K562 (cell line): ENCODE results near the gene KIF15. TPM values are rescaled to one million over a fixed set of nuclear protein-coding genes. Genes with fewer than 3 reads are reported as not detected.
A peak's percentile ranks its signal among the peaks of the same experiment; 100 is the strongest.

ENCODE experiments used
- ATAC-seq: fragments of 200-7000 bp; cut with Tn5 transposase; 3 replicates; pipeline ENCODE4 v1.9.1; 2020; ENCODE audit warnings: moderate library complexity
- BruUV-seq: library from RNA; stranded (reverse); fragments of 400-500 nt; replicated peaks from 2 replicates; lab custom pipeline; 2021; lab: Mats Ljungman, UMichigan
- CTCF ChIA-PET: fragments of 300-600 bp; formaldehyde crosslinking; extraction: SDS; loops from one replicate; lab custom pipeline; 2021; ENCODE audit warnings: low intra/inter-chr PET ratio; lab: Yijun Ruan, JAX
- POLR2A ChIA-PET: fragments of 300-600, 350-650 bp; sonication (Branson Sonifier 250); formaldehyde crosslinking; extraction: SDS; loops from one replicate; lab custom pipeline; 2021; ENCODE audit warnings: antibody characterized with exemption, inconsistent platforms; lab: Yijun Ruan, JAX
- DNase-seq, 4 experiments: peaks; one replicate each; pipeline versions ENCODE4 v3.0.0 to v3.0.0-alpha.2; 2011 to 2018; ENCODE audit warnings: low spot score in 3 of 4, mixed read lengths in 3 of 4; ENCODE audit errors: extremely low read depth in 1 of 4
- FAIRE-seq: peaks from 2 replicates; lab custom pipeline; 2011; peaks lifted over from hg19 to GRCh38; lab: Jason Lieb, UNC
- H2AFZ ChIP-seq: 2 replicates; pipeline ENCODE4 v1.6.0; 2011; ENCODE audit warnings: low read depth, low read length, control low read depth, inconsistent platforms
- H3K27ac ChIP-seq: fragments of 200-600 bp; 3 replicates; pipeline ENCODE4 v1.8.0; 2011; ENCODE audit warnings: low read depth, mild to moderate bottlenecking, control low read depth, inconsistent platforms, low read length, moderate library complexity, mixed read lengths; ENCODE audit errors: extremely low read depth
- H3K27me3 ChIP-seq, 2 experiments: fragments of 300-600 bp in 1 of 2; 2 replicates in 1 of 2; 3 replicates in 1 of 2; pipeline versions ENCODE4 v1.6.0 to v1.8.0; 2011; ENCODE audit warnings: inconsistent platforms in 2 of 2, low read length in 2 of 2, mild to moderate bottlenecking in 1 of 2, mixed read lengths in 1 of 2, moderate library complexity in 1 of 2; ENCODE audit not compliant: control insufficient read depth in 2 of 2, insufficient read depth in 2 of 2
- H3K36me3 ChIP-seq: fragments of 300-600 bp; 3 replicates; pipeline ENCODE4 v1.8.0; 2011; ENCODE audit warnings: mild to moderate bottlenecking, low read length, inconsistent platforms; ENCODE audit not compliant: control insufficient read depth, insufficient read depth
- H3K4me1 ChIP-seq, 2 experiments: fragments of 200-600 bp in 1 of 2; replicated peaks in 1 of 2; 2 replicates in 1 of 2; 3 replicates in 1 of 2; pipeline versions ENCODE4 v1.5.1 to v1.8.0; 2011; ENCODE audit warnings: inconsistent platforms in 2 of 2, low read length in 2 of 2, mild to moderate bottlenecking in 1 of 2, mixed read lengths in 1 of 2, moderate library complexity in 1 of 2; ENCODE audit not compliant: control insufficient read depth in 2 of 2, insufficient read depth in 2 of 2
- H3K4me2 ChIP-seq: 2 replicates; pipeline ENCODE4 v1.6.1; 2011; ENCODE audit warnings: low read length, control low read depth, inconsistent platforms, mixed read lengths; ENCODE audit not compliant: insufficient read depth
- H3K4me3 ChIP-seq: fragments of 200-600 bp; sonication (generic), shearing (Covaris generic); 2 replicates; pipeline ENCODE4 v1.5.1; 2016; ENCODE audit warnings: control low read depth, inconsistent platforms
- H3K79me2 ChIP-seq: fragments of 200-600 bp; 3 replicates; pipeline ENCODE4 v1.8.0; 2011; ENCODE audit warnings: low read length, inconsistent platforms; ENCODE audit not compliant: control insufficient read depth, insufficient read depth
- H3K9ac ChIP-seq, 2 experiments: 2 replicates each; pipeline versions ENCODE4 v1.6.0 to v1.6.1; 2011; ENCODE audit warnings: low read depth in 2 of 2, low read length in 2 of 2, control low read depth in 1 of 2, inconsistent platforms in 1 of 2, mild to moderate bottlenecking in 1 of 2, mixed read lengths in 1 of 2; ENCODE audit not compliant: insufficient read depth in 1 of 2
- H3K9me1 ChIP-seq: one replicate; pipeline ENCODE4 v1.6.0; 2011; ENCODE audit warnings: inconsistent platforms, mild to moderate bottlenecking, low read length, moderate library complexity; ENCODE audit not compliant: control insufficient read depth, insufficient read depth
- H3K9me3 ChIP-seq: replicated peaks from 2 replicates; pipeline ENCODE4 v1.5.1; 2011; ENCODE audit warnings: low read depth, low read length, inconsistent platforms; ENCODE audit not compliant: control insufficient read depth, insufficient read depth
- H4K20me1 ChIP-seq: replicated peaks from 2 replicates; pipeline ENCODE4 v1.6.1; 2011; ENCODE audit warnings: low read length, inconsistent platforms, mixed read lengths; ENCODE audit not compliant: control insufficient read depth, insufficient read depth
- DACH1 ChIP-seq: fragments of 450-650 bp; IDR thresholded peaks from 2 replicates; pipeline ENCODE4 v1.6.1; 2018; ENCODE audit not compliant: partially characterized antibody
- FOXO4 ChIP-seq: fragments of 450-650 bp; formaldehyde crosslinking; IDR thresholded peaks from 2 replicates; pipeline ENCODE4 v1.4.0; 2020; ENCODE audit warnings: mild to moderate bottlenecking, moderate library complexity
- USF2 ChIP-seq: sonication (generic); formaldehyde crosslinking; IDR thresholded peaks from 2 replicates; pipeline ENCODE4 v1.5.0; 2020; ENCODE audit warnings: missing genetic modification reagents
- ZNF354B ChIP-seq: fragments of 250-450 bp; sonication (Bioruptor Pico); IDR thresholded peaks from 2 replicates; pipeline ENCODE4 v1.4.0; 2020
- ZNF76 ChIP-seq: fragments of 250-450 bp; sonication (Bioruptor Pico); IDR thresholded peaks from 2 replicates; pipeline ENCODE4 v1.4.0; 2020; ENCODE audit warnings: mild to moderate bottlenecking, moderate library complexity, borderline replicate concordance
- WGBS: fragments of 100-300 bp; shearing (Covaris generic); methylation state at CpG from one replicate; pipeline ENCODE4 v1.1.6; 2016; ENCODE audit warnings: low coverage, mixed read lengths; ENCODE audit not compliant: insufficient coverage; ENCODE audit errors: missing lambda C conversion rate; 5-methylcytosine and 5-hydroxymethylcytosine counted together
- in situ Hi-C: fragments of 300-500 bp; cut with MboI; formaldehyde crosslinking; loops from 4 replicates; pipeline ENCODE4 v1.15.0; 2018; ENCODE audit warnings: inconsistent platforms, mixed read lengths
- intact Hi-C: fragments of 100-400 bp; cut with micrococcal nuclease; formaldehyde crosslinking; loops from 2 replicates; pipeline ENCODE4 v1.14.2; 2022
- microRNA counts: library from miRNA; unstranded; fragments of <30 nt; microRNA quantifications from one replicate; lab custom pipeline; 2016
- polyA plus RNA-seq, 8 experiments: library from polyadenylated mRNA; depleted of rRNA in 4 of 8; stranded (reverse) in 5 of 8; unstranded in 3 of 8; fragments of >200 nt; fragmentation: Nextera tagmentation in 2 of 8; fragmentation: Illumina TruSeq in 1 of 8; extraction: Ambion mirVana in 2 of 8; extraction: Trizol in 1 of 8; gene quantifications; 2 replicates each; pipeline versions ENCODE4 v1.2.1 to v1.2.3, GENCODE V29; 2011 to 2014; ENCODE audit warnings: inconsistent platforms in 1 of 8, missing spikeins in 1 of 8
- total RNA-seq, 7 experiments: library from RNA; depleted of rRNA in 6 of 7; stranded (reverse); fragments of >200 nt in 6 of 7; fragmentation: Illumina TruSeq in 2 of 7; extraction: Trizol in 2 of 7; gene quantifications; 2 replicates each; pipeline versions ENCODE4 v1.2.1 to v1.2.3, GENCODE V29; 2011 to 2021; ENCODE audit warnings: low replicate concordance in 1 of 7

The KIF15 gene
- total and polyA plus RNA-seq, 9 of the 15 experiments (the other 6 are each of a cell fraction or from before 2014, with no cell fraction given) = 9.0 to 45.9 (median 26.0) TPM

GRCh38 chr3:44902628-44903027 lies 141.0 kb downstream of the KIF15 start:
- H3K27ac ChIP-seq = no peak overlapping the region
- peak; percentile 44 for FAIRE-seq
- intact Hi-C loops (no loop called here), in situ Hi-C loops (loop anchor here (5.0 kb wide), 1 partner anchor 365 kb away; no protein-coding TSS in a partner anchor)
- ChIA-PET CTCF (interaction anchor here (0.5 kb wide), 1 partner anchor 24 kb away, joined by 3 read pairs; no protein-coding TSS in a partner anchor), POLR2A (interaction anchor here (1.9 kb wide), 1 partner anchor 25 kb away, joined by 10 read pairs; no protein-coding TSS in a partner anchor)
- H4K20me1 ChIP-seq = no peaks in the 10 kb centered on the region
- H3K27me3 ChIP-seq = peaks cover 43 to 65% of the 10 kb centered on the region in 2 experiments; a peak in 4 of 5 replicates
- H3K9ac ChIP-seq = no peak overlapping the region
- no peak for ATAC-seq
- H3K4me1 ChIP-seq = no peaks in the 10 kb centered on the region
- H3K79me2 ChIP-seq = no peaks in the 10 kb centered on the region
- H3K36me3 ChIP-seq = no peaks in the 10 kb centered on the region
- H3K9me3 ChIP-seq = no peaks in the 10 kb centered on the region
- no peak overlapping the region for H3K4me3 ChIP-seq
- H3K4me2 ChIP-seq = no peak overlapping the region
- no peak overlapping the region for H2AFZ ChIP-seq
- WGBS = 0% methylated on average over 4 of the region's 4 CpGs
- no peak for TF ChIP-seq ZNF354B (CRISPR knock-in tag)
- TF ChIP-seq USF2 = no peak
- TF ChIP-seq ZNF76 = no peak
- TF ChIP-seq DACH1 = no peak
- no peak for TF ChIP-seq FOXO4 (CRISPR knock-in tag)
- H3K9me1 ChIP-seq = no peaks in the 10 kb centered on the region
- DNase-seq = no peak
- BruUV-seq = no TSS peak

MicroRNAs encoded within 50 kb of the gene (microRNA counts, 767-probe panel; counts per million panel counts)
- microRNA hsa-miR-564 (lab: Ali Mortazavi, UCI) = not detected

Other genes with a start within 250 kb of the KIF15 start
Only the 7 nearest of the 11 such genes appear.
- gene ZNF197, start 136.8 kb upstream of the KIF15 start, total RNA-seq (2014; rRNA removed) = 12.1 and 13.1 TPM in 2 replicates
- gene ZNF197, start 136.8 kb upstream of the KIF15 start, total RNA-seq (2014; rRNA removed; fragmentation: Illumina TruSeq; extraction: Trizol) = 19.1 and 22.3 TPM in 2 replicates
- 16.1 and 18.5 TPM in 2 replicates for gene ZNF197, start 136.8 kb upstream of the KIF15 start, total RNA-seq (2015; rRNA removed; fragmentation: Illumina TruSeq; extraction: Trizol)
- gene ZNF197, start 136.8 kb upstream of the KIF15 start, total RNA-seq (2021) = 12.7 and 13.9 TPM in 2 replicates
- 10.1 and 13.7 TPM in 2 replicates for gene ZNF197, start 136.8 kb upstream of the KIF15 start, polyA plus RNA-seq (2011; rRNA removed)
- 15.7 and 16.7 TPM in 2 replicates for gene ZNF197, start 136.8 kb upstream of the KIF15 start, polyA plus RNA-seq (2014; fragmentation: Illumina TruSeq; extraction: Trizol)
- 1 to 10 TPM; 3.5 to 3.8 TPM for gene ZNF197, start 136.8 kb upstream of the KIF15 start, polyA plus RNA-seq (2014; fragmentation: Nextera tagmentation; extraction: Ambion mirVana)
- gene ZNF197, start 136.8 kb upstream of the KIF15 start, polyA plus RNA-seq (2014; rRNA removed) = 9.4 and 11.0 TPM in 2 replicates
- gene ZNF35, start 113.1 kb upstream of the KIF15 start, total RNA-seq (2014; rRNA removed) = 11.5 and 12.2 TPM in 2 replicates
- gene ZNF35, start 113.1 kb upstream of the KIF15 start, total RNA-seq (2014; rRNA removed; fragmentation: Illumina TruSeq; extraction: Trizol) = 18.2 and 21.9 TPM in 2 replicates
- gene ZNF35, start 113.1 kb upstream of the KIF15 start, total RNA-seq (2015; rRNA removed; fragmentation: Illumina TruSeq; extraction: Trizol) = 17.6 and 18.2 TPM in 2 replicates
- 13.1 and 13.7 TPM in 2 replicates for gene ZNF35, start 113.1 kb upstream of the KIF15 start, total RNA-seq (2021)
- 7.5 and 8.2 TPM in 2 replicates for gene ZNF35, start 113.1 kb upstream of the KIF15 start, polyA plus RNA-seq (2011; rRNA removed)
- 12.3 and 14.8 TPM in 2 replicates for gene ZNF35, start 113.1 kb upstream of the KIF15 start, polyA plus RNA-seq (2014; fragmentation: Illumina TruSeq; extraction: Trizol)
- 10 to 100 TPM; 15.2 to 15.5 TPM for gene ZNF35, start 113.1 kb upstream of the KIF15 start, polyA plus RNA-seq (2014; fragmentation: Nextera tagmentation; extraction: Ambion mirVana)
- gene ZNF35, start 113.1 kb upstream of the KIF15 start, polyA plus RNA-seq (2014; rRNA removed) = 8.0 and 8.6 TPM in 2 replicates
- 0.59 and 0.61 TPM in 2 replicates for gene ZNF502, start 49.1 kb upstream of the KIF15 start, total RNA-seq (2014; rRNA removed)
- 0.73 and 1.3 TPM in 2 replicates for gene ZNF502, start 49.1 kb upstream of the KIF15 start, total RNA-seq (2014; rRNA removed; fragmentation: Illumina TruSeq; extraction: Trizol)
- 0.68 and 0.98 TPM in 2 replicates for gene ZNF502, start 49.1 kb upstream of the KIF15 start, total RNA-seq (2015; rRNA removed; fragmentation: Illumina TruSeq; extraction: Trizol)
- 0.65 and 0.73 TPM in 2 replicates for gene ZNF502, start 49.1 kb upstream of the KIF15 start, total RNA-seq (2021)
- 0.11 and 0.47 TPM in 2 replicates for gene ZNF502, start 49.1 kb upstream of the KIF15 start, polyA plus RNA-seq (2011; rRNA removed)
- 0.73 and 0.90 TPM in 2 replicates for gene ZNF502, start 49.1 kb upstream of the KIF15 start, polyA plus RNA-seq (2014; fragmentation: Illumina TruSeq; extraction: Trizol)
- gene ZNF502, start 49.1 kb upstream of the KIF15 start, polyA plus RNA-seq (2014; fragmentation: Nextera tagmentation; extraction: Ambion mirVana) = under 1 TPM; 0.38 to 0.67 TPM
- 0.60 and 1.6 TPM in 2 replicates for gene ZNF502, start 49.1 kb upstream of the KIF15 start, polyA plus RNA-seq (2014; rRNA removed)
- gene ZNF501, start 32.2 kb upstream of the KIF15 start, total RNA-seq (2014; rRNA removed) = 4.9 and 6.5 TPM in 2 replicates
- 4.5 and 4.8 TPM in 2 replicates for gene ZNF501, start 32.2 kb upstream of the KIF15 start, total RNA-seq (2014; rRNA removed; fragmentation: Illumina TruSeq; extraction: Trizol)
- gene ZNF501, start 32.2 kb upstream of the KIF15 start, total RNA-seq (2015; rRNA removed; fragmentation: Illumina TruSeq; extraction: Trizol) = 3.6 and 3.7 TPM in 2 replicates
- 3.9 and 4.4 TPM in 2 replicates for gene ZNF501, start 32.2 kb upstream of the KIF15 start, total RNA-seq (2021)
- 1.1 and 4.2 TPM in 2 replicates for gene ZNF501, start 32.2 kb upstream of the KIF15 start, polyA plus RNA-seq (2011; rRNA removed)
- gene ZNF501, start 32.2 kb upstream of the KIF15 start, polyA plus RNA-seq (2014; fragmentation: Illumina TruSeq; extraction: Trizol) = 2.3 and 4.1 TPM in 2 replicates
- gene ZNF501, start 32.2 kb upstream of the KIF15 start, polyA plus RNA-seq (2014; fragmentation: Nextera tagmentation; extraction: Ambion mirVana) = 1 to 10 TPM; 1.2 to 1.6 TPM
- gene ZNF501, start 32.2 kb upstream of the KIF15 start, polyA plus RNA-seq (2014; rRNA removed) = 2.4 and 2.9 TPM in 2 replicates
- 27.9 and 31.3 TPM in 2 replicates for gene KIAA1143, start 175 bp upstream of the KIF15 start, total RNA-seq (2014; rRNA removed)
- gene KIAA1143, start 175 bp upstream of the KIF15 start, total RNA-seq (2014; rRNA removed; fragmentation: Illumina TruSeq; extraction: Trizol) = 72.0 and 97.2 TPM in 2 replicates
- 43.7 and 47.0 TPM in 2 replicates for gene KIAA1143, start 175 bp upstream of the KIF15 start, total RNA-seq (2015; rRNA removed; fragmentation: Illumina TruSeq; extraction: Trizol)
- gene KIAA1143, start 175 bp upstream of the KIF15 start, total RNA-seq (2021) = 42.8 and 47.1 TPM in 2 replicates
- gene KIAA1143, start 175 bp upstream of the KIF15 start, polyA plus RNA-seq (2011; rRNA removed) = 30.9 and 40.7 TPM in 2 replicates
- gene KIAA1143, start 175 bp upstream of the KIF15 start, polyA plus RNA-seq (2014; fragmentation: Illumina TruSeq; extraction: Trizol) = 47.4 and 54.6 TPM in 2 replicates
- 10 to 100 TPM; 33.5 to 42.2 TPM for gene KIAA1143, start 175 bp upstream of the KIF15 start, polyA plus RNA-seq (2014; fragmentation: Nextera tagmentation; extraction: Ambion mirVana)
- 24.0 and 25.6 TPM in 2 replicates for gene KIAA1143, start 175 bp upstream of the KIF15 start, polyA plus RNA-seq (2014; rRNA removed)
- 0.65 and 0.86 TPM in 2 replicates for gene TMEM42, start 100.1 kb downstream of the KIF15 start, total RNA-seq (2014; rRNA removed)
- 0.93 and 1.1 TPM in 2 replicates for gene TMEM42, start 100.1 kb downstream of the KIF15 start, total RNA-seq (2014; rRNA removed; fragmentation: Illumina TruSeq; extraction: Trizol)
- 0.87 and 1.1 TPM in 2 replicates for gene TMEM42, start 100.1 kb downstream of the KIF15 start, total RNA-seq (2015; rRNA removed; fragmentation: Illumina TruSeq; extraction: Trizol)
- gene TMEM42, start 100.1 kb downstream of the KIF15 start, total RNA-seq (2021) = 1.6 TPM in 2 replicates
- 1.6 and 2.2 TPM in 2 replicates for gene TMEM42, start 100.1 kb downstream of the KIF15 start, polyA plus RNA-seq (2011; rRNA removed)
- 0.86 and 0.89 TPM in 2 replicates for gene TMEM42, start 100.1 kb downstream of the KIF15 start, polyA plus RNA-seq (2014; fragmentation: Illumina TruSeq; extraction: Trizol)
- gene TMEM42, start 100.1 kb downstream of the KIF15 start, polyA plus RNA-seq (2014; fragmentation: Nextera tagmentation; extraction: Ambion mirVana) = under 1 TPM; 0.53 to 0.98 TPM
- 0.90 and 0.96 TPM in 2 replicates for gene TMEM42, start 100.1 kb downstream of the KIF15 start, polyA plus RNA-seq (2014; rRNA removed)
- not detected in 2 replicates for gene TGM4, start 112.8 kb downstream of the KIF15 start, total RNA-seq (2014; rRNA removed)
- not detected in 2 replicates for gene TGM4, start 112.8 kb downstream of the KIF15 start, total RNA-seq (2014; rRNA removed; fragmentation: Illumina TruSeq; extraction: Trizol)
- gene TGM4, start 112.8 kb downstream of the KIF15 start, total RNA-seq (2015; rRNA removed; fragmentation: Illumina TruSeq; extraction: Trizol) = not detected in 2 replicates
- not detected in 2 replicates for gene TGM4, start 112.8 kb downstream of the KIF15 start, total RNA-seq (2021)
- gene TGM4, start 112.8 kb downstream of the KIF15 start, polyA plus RNA-seq (2011; rRNA removed) = not detected in 2 replicates
- gene TGM4, start 112.8 kb downstream of the KIF15 start, polyA plus RNA-seq (2014; fragmentation: Illumina TruSeq; extraction: Trizol) = not detected in 2 replicates
- not detected for gene TGM4, start 112.8 kb downstream of the KIF15 start, polyA plus RNA-seq (2014; fragmentation: Nextera tagmentation; extraction: Ambion mirVana)
- gene TGM4, start 112.8 kb downstream of the KIF15 start, polyA plus RNA-seq (2014; rRNA removed) = not detected in 2 replicates